H1 (cell line): ENCODE data around the gene CAMSAP1. TPM values are rescaled to one million over a fixed set of nuclear protein-coding genes. Genes with fewer than 3 reads are reported as not detected.

Source experiments
- CTCF ChIA-PET: fragments of 300-600 bp; sonication (Branson Sonifier 250); formaldehyde crosslinking; loops from one replicate; lab custom pipeline; 2021; ENCODE audit not compliant: partially characterized antibody; lab: Charles Lee
- POLR2A ChIA-PET: fragments of 300-600 bp; sonication (Branson Sonifier 250); formaldehyde crosslinking; loops from one replicate; lab custom pipeline; 2021; ENCODE audit warnings: inconsistent platforms; ENCODE audit not compliant: partially characterized antibody; lab: Charles Lee
- DNase-seq, 2 experiments: peaks; one replicate each; pipeline versions ENCODE4 v3.0.0 to v3.0.0-alpha.2; 2010 to 2022; ENCODE audit warnings: low spot score in 2 of 2, low read depth in 1 of 2, mixed read lengths in 1 of 2
- FAIRE-seq: peaks from 2 replicates; lab custom pipeline; 2011; peaks lifted over from hg19 to GRCh38; lab: Jason Lieb, UNC
- H2AFZ ChIP-seq: 2 replicates; pipeline ENCODE4 v1.8.1; 2012; ENCODE audit warnings: low read length, inconsistent platforms
- H2AK5ac ChIP-seq: 2 replicates; pipeline ENCODE4 v1.6.1; 2013; ENCODE audit warnings: low read depth, low read length
- H2BK120ac ChIP-seq: replicated peaks from 2 replicates; pipeline ENCODE3; 2013; ENCODE audit warnings: low read depth, low read length, inconsistent platforms
- H2BK12ac ChIP-seq: 2 replicates; pipeline ENCODE4 v1.6.1; 2013; ENCODE audit warnings: low read depth, low read length
- H2BK15ac ChIP-seq: 2 replicates; pipeline ENCODE4 v1.6.1; 2013; ENCODE audit warnings: low read length
- H2BK20ac ChIP-seq: 2 replicates; pipeline ENCODE4 v1.6.1; 2013; ENCODE audit warnings: low read length
- H2BK5ac ChIP-seq: 2 replicates; pipeline ENCODE4 v1.6.1; 2013; ENCODE audit warnings: low read depth, low read length
- H3K14ac ChIP-seq: 2 replicates; pipeline ENCODE4 v1.6.1; 2013; ENCODE audit warnings: inconsistent platforms; ENCODE audit not compliant: insufficient read length
- H3K18ac ChIP-seq: 2 replicates; pipeline ENCODE4 v1.6.1; 2013; ENCODE audit warnings: low read length; ENCODE audit errors: extremely low read depth
- H3K23ac ChIP-seq: 2 replicates; pipeline ENCODE4 v1.6.1; 2013; ENCODE audit warnings: inconsistent platforms; ENCODE audit not compliant: insufficient read length
- H3K23me2 ChIP-seq: 2 replicates; pipeline ENCODE4 v1.6.1; 2013; ENCODE audit warnings: low read depth, low read length
- H3K27ac ChIP-seq: 2 replicates; pipeline ENCODE4 v1.6.1; 2011; ENCODE audit warnings: low read depth, low read length, inconsistent platforms
- H3K27me3 ChIP-seq, 4 experiments: replicated peaks in 1 of 4; 1 replicate in 1 of 4; 2 replicates in 3 of 4; pipeline versions ENCODE4 v1.6.1 to v1.8.1; 2011 to 2013; ENCODE audit warnings: low read length in 3 of 4, mild to moderate bottlenecking in 3 of 4, inconsistent platforms in 2 of 4, mixed read lengths in 2 of 4, moderate library complexity in 1 of 4; ENCODE audit not compliant: control insufficient read depth in 3 of 4, insufficient read depth in 3 of 4; ENCODE audit errors: extremely low read depth in 1 of 4
- H3K36me3 ChIP-seq, 4 experiments: 2 replicates each; pipeline versions ENCODE4 v1.6.1 to v1.8.1; 2011 to 2013; ENCODE audit warnings: mild to moderate bottlenecking in 4 of 4, low read length in 3 of 4, moderate library complexity in 2 of 4, control low read depth in 1 of 4, inconsistent platforms in 1 of 4; ENCODE audit not compliant: insufficient read depth in 4 of 4, control insufficient read depth in 2 of 4
- H3K4ac ChIP-seq: replicated peaks from 2 replicates; pipeline ENCODE3; 2013; ENCODE audit warnings: low read length, low read depth, mixed read lengths, inconsistent platforms; ENCODE audit not compliant: insufficient read length
- H3K4me1 ChIP-seq, 4 experiments: replicated peaks in 1 of 4; 1 replicate in 1 of 4; 2 replicates in 3 of 4; pipeline versions ENCODE4 v1.6.1 to v1.8.1; 2011 to 2013; ENCODE audit warnings: low read length in 3 of 4, inconsistent platforms in 2 of 4, mixed read lengths in 1 of 4; ENCODE audit not compliant: insufficient read depth in 4 of 4, control insufficient read depth in 3 of 4
- H3K4me2 ChIP-seq, 2 experiments: 2 replicates each; pipeline versions ENCODE4 v1.6.1 to v1.8.1; 2011 to 2013; ENCODE audit warnings: low read depth in 2 of 2, low read length in 2 of 2, control low read depth in 1 of 2, inconsistent platforms in 1 of 2, mild to moderate bottlenecking in 1 of 2; ENCODE audit not compliant: insufficient read depth in 1 of 2
- H3K4me3 ChIP-seq, 4 experiments: fragments of 200-600, 300-600 bp in 1 of 4; sonication (generic), shearing (Covaris generic), sonication (Bioruptor Twin) in 1 of 4; 2 replicates each; pipeline versions ENCODE4 v1.5.1 to v1.8.1; 2011 to 2016; ENCODE audit warnings: low read length in 4 of 4, low read depth in 3 of 4, control low read depth in 2 of 4, inconsistent platforms in 2 of 4, mild to moderate bottlenecking in 2 of 4, mixed read lengths in 1 of 4, moderate library complexity in 1 of 4; ENCODE audit not compliant: insufficient read depth in 2 of 4; ENCODE audit errors: extremely low read depth in 1 of 4
- H3K56ac ChIP-seq: replicated peaks from 2 replicates; pipeline ENCODE3; 2013; ENCODE audit warnings: low read depth, mild to moderate bottlenecking, mixed read lengths, low read length, inconsistent platforms; ENCODE audit not compliant: insufficient read length
- H3K79me1 ChIP-seq: 2 replicates; pipeline ENCODE4 v1.6.1; 2013; ENCODE audit warnings: low read depth, low read length, control low read depth
- H3K79me2 ChIP-seq, 2 experiments: 2 replicates each; pipeline versions ENCODE4 v1.6.1 to v1.8.1; 2012 to 2013; ENCODE audit warnings: low read length in 2 of 2, mild to moderate bottlenecking in 2 of 2, inconsistent platforms in 1 of 2; ENCODE audit not compliant: insufficient read depth in 2 of 2, control insufficient read depth in 1 of 2
- H3K9ac ChIP-seq, 4 experiments: replicated peaks in 1 of 4; 1 replicate in 1 of 4; 2 replicates in 3 of 4; pipeline versions ENCODE4 v1.6.1 to v1.8.1; 2011 to 2013; ENCODE audit warnings: low read depth in 3 of 4, low read length in 3 of 4, control low read depth in 2 of 4, mild to moderate bottlenecking in 2 of 4, moderate library complexity in 2 of 4, inconsistent platforms in 1 of 4; ENCODE audit errors: extremely low read depth in 1 of 4
- H3K9me3 ChIP-seq, 2 experiments: 2 replicates each; pipeline versions ENCODE4 v1.6.1 to v1.8.1; 2012 to 2013; ENCODE audit warnings: mild to moderate bottlenecking in 2 of 2, moderate library complexity in 2 of 2, control low read depth in 1 of 2, inconsistent platforms in 1 of 2, low read depth in 1 of 2, low read length in 1 of 2, mixed read lengths in 1 of 2; ENCODE audit not compliant: insufficient read depth in 2 of 2
- H4K20me1 ChIP-seq, 2 experiments: replicated peaks in 1 of 2; 2 replicates each; pipeline versions ENCODE3 to v1.8.1; 2011 to 2013; ENCODE audit warnings: inconsistent platforms in 2 of 2, low read length in 2 of 2, mild to moderate bottlenecking in 1 of 2; ENCODE audit not compliant: insufficient read depth in 2 of 2, control insufficient read depth in 1 of 2
- H4K5ac ChIP-seq: 2 replicates; pipeline ENCODE4 v1.6.1; 2013; ENCODE audit warnings: low read length, low read depth, mixed read lengths, inconsistent platforms; ENCODE audit not compliant: insufficient read length
- H4K8ac ChIP-seq: 2 replicates; pipeline ENCODE4 v1.8.0; 2013; ENCODE audit warnings: mild to moderate bottlenecking, moderate library complexity, low read length, inconsistent platforms; ENCODE audit not compliant: insufficient read depth; ENCODE audit errors: extremely low read depth
- H4K91ac ChIP-seq: replicated peaks from 2 replicates; pipeline ENCODE3; 2013; ENCODE audit warnings: low read length, mixed read lengths, inconsistent platforms; ENCODE audit not compliant: insufficient read length
- SIN3A ChIP-seq, 2 experiments: IDR thresholded peaks in 1 of 2; conservative IDR thresholded peaks in 1 of 2; 2 replicates each; pipeline ENCODE4 v1.6.1; 2011 to 2012; ENCODE audit warnings: low read length in 2 of 2, improper control_type of control experiment in 1 of 2, low read depth in 1 of 2, mild to moderate bottlenecking in 1 of 2
- WGBS, 2 experiments: shearing (Covaris generic) in 1 of 2; methylation state at CpG; one replicate each; pipeline versions ENCODE4 v1.1.6 to v1.1.7; 2013 to 2015; ENCODE audit warnings: low lambda C conversion rate in 2 of 2, mixed read lengths in 2 of 2, inconsistent platforms in 1 of 2, low coverage in 1 of 2, missing lambda C conversion rate in 1 of 2; ENCODE audit not compliant: insufficient replicate concordance in 2 of 2, insufficient coverage in 1 of 2, insufficient read length in 1 of 2; ENCODE audit errors: extremely low coverage in 1 of 2, missing lambda C conversion rate in 1 of 2; 5-methylcytosine and 5-hydroxymethylcytosine counted together
- polyA plus RNA-seq, 7 experiments: library from polyadenylated mRNA; depleted of rRNA in 3 of 7; stranded (reverse) in 5 of 7; unstranded in 2 of 7; fragments of >200 nt in 5 of 7; fragments of 200-250 nt in 2 of 7; gene quantifications; 1 replicate in 5 of 7; 2 replicates in 1 of 7; 4 replicates in 1 of 7; pipeline versions ENCODE4 v1.2.1 to v1.2.3, GENCODE V29; 2011 to 2013; ENCODE audit warnings: missing spikeins in 2 of 7, mixed read lengths in 2 of 7
- total RNA-seq: library from RNA; stranded (reverse); fragmentation: NEBNext Ultra II Directional; extraction: Animal tissue kit (Norgen Biotek cat#: 25700); gene quantifications from 2 replicates; pipeline ENCODE4 v1.2.1, GENCODE V29; 2021

CAMSAP1 gene
- total and polyA plus RNA-seq, 2 of the 8 experiments (the other 6 are each of a cell fraction or from before 2014, with no cell fraction given): 13.4 to 44.0 TPM

DNA sequence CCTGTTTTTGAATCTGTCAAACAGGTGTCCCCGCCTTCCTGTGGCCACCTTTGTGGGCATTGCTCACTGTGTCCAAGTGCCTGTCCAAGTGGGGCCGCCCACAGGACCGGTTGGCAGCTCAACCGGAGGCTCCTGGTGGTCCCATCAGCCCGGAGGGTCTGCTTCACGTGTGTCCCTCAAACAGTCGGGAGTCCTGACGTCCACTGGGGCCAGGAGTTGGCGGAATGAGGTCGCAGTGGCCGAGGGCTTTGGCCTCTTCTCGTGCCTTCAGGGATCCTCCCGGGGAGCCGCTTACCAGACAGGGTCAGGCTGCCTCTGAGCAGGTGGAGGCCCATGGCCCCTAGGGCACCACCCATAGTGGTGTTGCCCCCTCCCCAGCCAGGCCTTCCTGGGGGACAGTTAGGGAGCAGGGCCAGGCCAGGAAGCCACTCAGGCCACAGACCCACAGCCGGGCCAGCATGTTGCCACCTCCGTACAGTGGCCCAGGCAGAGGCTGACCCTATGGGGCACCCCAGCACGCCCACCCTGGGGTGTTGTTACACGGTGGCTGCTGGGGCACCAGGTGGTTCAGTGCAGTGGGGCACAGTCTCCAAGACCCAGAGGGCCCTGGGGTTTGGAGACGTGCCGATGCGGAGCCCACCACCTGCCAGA is 135.8 kb downstream of the CAMSAP1 start:
- Histone ChIP-seq H3K79me1 (no peaks in the 10 kb centered on the region; the same call in 1 of the 2 replicates), H3K18ac (no peak overlapping the region), H3K4me2 (no peak overlapping the region), H4K8ac (no peak overlapping the region; the same call in 1 of the 2 replicates), H3K4me1 (no peaks in the 10 kb centered on the region), H3K27ac (no peak overlapping the region), H4K5ac (no peak overlapping the region), H3K14ac (no peak overlapping the region), H3K56ac (no peak overlapping the region), H2AFZ (no peak overlapping the region), H2BK5ac (no peak overlapping the region), H3K27me3 (no peaks in the 10 kb centered on the region), H2BK20ac (no peak overlapping the region), H3K4ac (no peak overlapping the region), H3K9ac (no peak overlapping the region; a peak in 1 of 7 replicates), H4K20me1 (peaks cover 0 to 7% of the 10 kb centered on the region in 2 experiments), H3K4me3 (no peak overlapping the region), H2BK15ac (no peak overlapping the region), H2AK5ac (no peak overlapping the region), H2BK12ac (no peak overlapping the region), H3K36me3 (no peaks in the 10 kb centered on the region; a peak in 1 of 8 replicates), H4K91ac (no peak overlapping the region), H2BK120ac (no peak overlapping the region), H3K9me3 (peaks cover 0 to 1% of the 10 kb centered on the region in 2 experiments; a peak in 1 of 4 replicates), H3K23ac (no peak overlapping the region), H3K79me2 (no peaks in the 10 kb centered on the region), H3K23me2 (peaks cover 6% of the 10 kb centered on the region; the same call in 1 of the 2 replicates)
- WGBS, 2 experiments: 88% methylated on average over 20 of the region's 21 CpGs; no CpG with 5 or more reads in 1 of the 2 experiments
- ChIA-PET CTCF (interaction anchor here (1.0 kb wide), 1 partner anchor 66 kb away, joined by 3 read pairs; no protein-coding TSS in a partner anchor), POLR2A (no interaction called here)
- FAIRE-seq (no peak), DNase-seq (no peak)
- TF ChIP-seq SIN3A (conservative IDR thresholded peaks at IDR 0.05 in 1 of 2, IDR thresholded peaks at IDR 0.05 in 1 of 2; ENCODE audit: low read depth in 1 of 2, low read length in 2 of 2): no peak
